NAMALWA (cell line): ENCODE data around the gene NHLH1.
A peak's percentile ranks its signal among the peaks of the same experiment; 100 is the strongest.

Experiments
- DNase-seq: peaks from one replicate; pipeline ENCODE4 v3.0.0-alpha.2; 2015; ENCODE audit warnings: low spot score

The NHLH1 gene

DNA sequence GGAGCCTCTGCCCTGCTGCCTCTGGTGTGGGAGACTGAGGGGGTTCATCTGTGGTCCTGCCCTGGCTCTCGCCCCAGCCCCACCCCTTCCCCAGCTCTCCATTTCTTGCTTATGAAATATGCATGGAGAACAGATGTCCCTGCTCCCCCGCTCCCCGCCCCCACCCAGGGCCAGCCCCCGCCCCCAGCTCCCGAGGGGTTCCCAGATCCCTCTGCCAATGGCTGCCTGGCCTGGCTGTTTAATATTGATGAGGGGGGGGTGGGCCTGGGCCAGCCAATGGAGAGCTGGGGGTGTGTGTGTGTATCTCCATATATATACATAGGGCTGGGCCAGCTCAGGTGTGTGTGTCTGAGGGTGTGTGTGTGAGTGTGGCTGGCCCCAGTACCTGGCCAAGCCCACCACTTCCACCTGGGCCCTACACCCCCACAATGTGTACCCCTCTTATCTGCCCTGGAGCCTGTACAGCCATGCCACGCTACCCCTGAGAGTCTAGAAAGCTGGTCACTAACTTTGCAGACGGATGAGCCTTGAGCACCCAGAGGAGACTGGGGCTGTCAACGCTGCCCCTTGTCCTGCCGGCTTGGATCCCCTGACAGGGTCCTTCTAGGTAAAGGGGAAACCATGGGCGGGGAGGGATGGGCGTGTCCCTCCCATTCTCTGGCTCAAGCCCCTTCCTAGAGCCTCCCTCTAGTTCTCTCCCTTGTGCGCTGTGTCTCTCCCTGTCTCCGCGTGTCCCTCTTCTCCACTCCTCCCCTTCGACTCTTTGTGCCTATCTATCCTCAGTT is at the start of gene NHLH1:
Gene NHLH1 (plus strand): TSS at position 341 of the 785 bp plus-strand sequence. CDS start 3,661 bp downstream, outside the sequence.
- peak; percentile 68 for DNase-seq

DNA sequence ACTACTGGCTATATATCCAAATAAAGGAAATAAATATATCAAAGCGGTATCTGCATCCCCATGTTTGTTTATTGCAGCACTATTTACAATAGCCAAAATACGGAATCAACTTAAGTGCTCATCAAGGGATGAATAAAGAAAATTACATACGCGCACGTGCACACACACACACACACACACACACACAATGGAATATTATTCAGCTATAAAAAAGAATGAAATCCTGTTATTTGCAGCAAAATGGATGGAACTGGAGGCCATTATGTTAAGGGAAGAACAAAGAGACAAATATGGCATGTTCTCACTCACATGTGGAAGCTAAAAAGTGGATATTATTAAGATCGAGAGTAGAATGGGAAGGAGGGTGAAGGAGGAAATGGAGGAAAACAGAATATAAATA is 44.0 kb upstream of the NHLH1 start:
- DNase-seq: no peak

DNA sequence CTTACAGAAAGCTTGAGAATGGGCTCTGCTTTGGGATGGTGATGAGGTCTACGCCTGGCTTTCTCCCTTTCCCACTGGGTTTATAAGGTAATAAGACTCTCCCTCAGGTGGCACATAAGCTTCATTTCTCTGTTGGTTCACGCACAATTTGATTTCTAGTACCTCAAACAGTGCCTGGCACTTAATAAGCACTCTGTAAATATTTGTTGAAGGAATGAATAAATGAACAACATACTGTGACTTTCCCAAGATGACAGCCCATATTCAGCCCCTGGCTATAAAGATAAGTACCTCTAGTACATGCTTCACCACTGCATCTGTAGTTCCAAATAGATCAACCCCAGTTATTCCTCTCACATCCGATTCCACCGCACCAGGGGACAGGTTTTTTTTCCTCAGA is 41.6 kb upstream of the NHLH1 start:
- no peak for DNase-seq

DNA sequence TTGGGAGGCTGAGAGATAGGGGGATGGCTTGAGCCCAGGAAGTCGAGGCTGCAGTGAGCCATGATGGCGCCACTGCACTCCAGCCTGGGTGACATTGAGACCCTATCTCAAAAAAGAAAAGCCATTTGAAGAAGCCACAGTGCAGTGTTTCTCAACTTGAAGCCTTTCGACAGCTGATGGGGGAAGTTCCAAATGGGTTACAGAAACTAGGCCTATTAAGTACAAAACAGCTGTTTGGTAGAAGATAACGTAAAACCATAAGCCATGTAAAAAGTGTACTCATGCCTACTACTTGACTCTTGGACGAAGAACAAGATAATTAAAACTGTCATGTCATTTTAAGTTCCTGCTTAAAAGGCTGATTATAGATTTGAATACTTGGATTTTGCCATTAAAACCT is 40.5 kb upstream of the NHLH1 start:
- no peak for DNase-seq

DNA sequence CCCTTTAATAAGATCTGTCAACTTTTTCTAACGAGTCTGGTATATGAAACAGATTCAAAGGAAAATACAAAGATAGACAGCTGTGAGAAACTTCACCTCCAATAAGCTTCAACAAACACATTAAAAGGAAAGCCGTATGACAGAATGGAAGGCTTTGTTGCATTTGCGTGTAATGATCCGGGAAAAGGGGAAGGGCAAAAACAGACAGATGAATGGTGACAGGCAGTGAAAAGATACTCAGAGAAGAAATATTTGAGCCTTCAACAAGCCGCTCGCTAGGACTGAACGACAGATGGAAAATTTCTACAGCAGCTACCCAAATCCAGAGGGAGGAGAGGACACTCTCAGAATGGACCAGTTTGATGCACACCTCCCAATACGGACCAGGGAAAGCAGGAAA is 38.7 kb upstream of the NHLH1 start:
- DNase-seq: no peak

DNA sequence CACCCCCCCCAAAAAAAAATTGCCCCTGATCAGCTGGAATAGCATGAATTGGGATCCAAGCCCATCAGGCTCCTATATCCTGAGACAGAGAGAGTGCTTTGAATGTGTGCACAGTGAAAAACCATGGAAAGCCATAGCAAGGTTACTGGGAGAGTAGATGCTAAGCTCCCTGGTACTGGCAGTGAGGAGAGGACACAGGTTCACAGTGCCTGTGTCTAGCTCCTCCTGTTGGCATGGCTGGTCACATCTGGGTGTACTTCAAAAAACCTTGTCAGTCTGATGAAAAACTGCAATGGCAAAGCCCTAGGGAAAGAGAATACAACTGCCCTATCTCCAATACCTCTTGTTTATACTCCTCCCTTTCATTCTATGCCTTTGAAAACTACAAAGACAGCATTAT is 36.8 kb upstream of the NHLH1 start:
- DNase-seq: no peak

DNA sequence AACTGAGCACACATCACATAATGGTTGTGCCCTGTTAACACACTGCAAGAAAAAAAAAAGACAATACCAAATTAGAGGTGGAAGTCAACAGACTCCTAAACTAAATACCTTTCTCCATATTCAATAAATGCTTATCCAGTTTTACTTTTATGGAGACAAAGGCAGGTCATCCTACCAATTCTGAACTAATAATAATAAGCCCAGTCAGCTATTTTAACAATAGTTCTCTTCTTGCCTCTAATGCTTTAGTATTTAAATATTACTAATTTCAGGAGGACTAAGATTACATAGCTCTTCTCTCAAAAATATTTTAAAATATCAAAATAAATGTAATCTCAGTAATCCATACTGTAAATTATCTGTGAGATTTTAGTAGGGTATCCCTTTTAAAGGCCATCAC is 34.4 kb upstream of the NHLH1 start:
- DNase-seq: no peak

DNA sequence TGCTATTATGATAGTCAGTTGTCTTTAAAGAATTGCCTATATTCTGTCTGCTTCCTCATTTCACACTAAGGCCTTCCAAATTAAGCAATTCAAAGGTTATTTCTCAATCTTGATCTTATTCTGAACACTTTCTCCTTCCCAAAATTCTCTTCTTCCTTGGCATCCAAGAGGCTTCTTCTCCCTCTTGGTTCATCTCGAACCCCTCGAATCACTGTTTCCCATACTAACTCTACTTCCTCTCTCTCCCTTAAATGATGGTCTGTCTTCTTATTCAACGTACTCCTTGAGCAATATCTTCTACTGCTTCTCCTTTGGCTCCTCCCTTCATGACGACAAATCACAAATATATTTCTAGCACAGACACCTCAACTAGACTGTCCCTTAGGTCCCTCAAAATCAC is 28.3 kb upstream of the NHLH1 start:
- DNase-seq: no peak

DNA sequence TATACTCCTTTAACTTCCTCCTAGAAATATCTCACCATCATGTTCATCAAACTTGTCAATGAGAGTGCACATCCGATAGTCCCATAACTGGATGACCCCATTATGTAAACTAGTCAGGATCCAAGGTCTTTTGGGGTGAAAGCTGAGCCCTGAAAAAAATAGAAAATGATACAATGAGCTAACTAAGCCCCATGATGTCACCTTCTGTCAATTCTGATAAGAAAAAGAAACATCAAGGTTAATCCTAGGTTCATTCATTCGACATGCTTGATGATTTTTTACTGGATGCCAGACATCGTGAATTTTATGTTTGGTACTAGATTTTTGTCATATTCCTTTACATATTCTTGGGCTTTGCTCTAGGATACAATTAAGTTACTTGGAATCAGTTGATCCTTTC is 26.7 kb upstream of the NHLH1 start:
- DNase-seq: no peak

DNA sequence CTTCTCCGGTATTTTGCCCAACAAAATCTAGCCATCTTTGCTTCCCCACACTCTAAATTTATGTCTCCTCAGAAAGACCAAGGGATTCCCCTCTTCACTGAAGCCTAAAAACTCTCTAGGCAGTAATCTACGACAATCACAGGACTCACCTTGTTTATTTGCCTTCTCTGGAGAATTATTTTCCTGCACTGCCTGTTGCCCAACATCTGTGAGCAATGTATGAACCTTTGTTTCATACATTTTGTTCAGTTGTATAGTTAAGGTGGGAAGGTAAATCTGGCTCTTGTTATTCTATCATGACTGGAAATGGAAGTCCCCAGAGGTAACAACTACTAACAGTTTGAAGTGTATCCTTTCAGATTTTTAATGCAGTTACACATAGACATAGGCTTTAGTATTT is 26.0 kb upstream of the NHLH1 start:
- DNase-seq: no peak

DNA sequence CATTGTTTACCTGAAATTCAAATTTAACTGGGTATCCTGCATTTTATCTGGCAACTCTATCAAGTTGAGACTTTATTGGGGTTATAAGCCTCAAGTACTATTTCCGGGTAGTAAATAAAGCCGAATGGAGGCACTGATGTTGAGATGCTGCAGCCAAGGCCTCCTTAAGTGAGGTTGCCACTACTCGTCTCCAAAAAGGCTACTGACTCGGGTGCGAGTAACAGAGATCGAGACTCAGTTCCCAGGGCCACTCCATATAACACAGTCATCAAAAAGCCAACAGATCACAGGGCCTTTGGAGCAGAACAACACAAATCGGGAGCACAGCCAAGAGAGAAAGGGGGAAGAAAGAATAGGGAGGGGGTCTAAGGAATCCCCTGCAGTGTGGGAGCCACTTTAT is 24.3 kb upstream of the NHLH1 start:
- DNase-seq: peak; percentile 55

DNA sequence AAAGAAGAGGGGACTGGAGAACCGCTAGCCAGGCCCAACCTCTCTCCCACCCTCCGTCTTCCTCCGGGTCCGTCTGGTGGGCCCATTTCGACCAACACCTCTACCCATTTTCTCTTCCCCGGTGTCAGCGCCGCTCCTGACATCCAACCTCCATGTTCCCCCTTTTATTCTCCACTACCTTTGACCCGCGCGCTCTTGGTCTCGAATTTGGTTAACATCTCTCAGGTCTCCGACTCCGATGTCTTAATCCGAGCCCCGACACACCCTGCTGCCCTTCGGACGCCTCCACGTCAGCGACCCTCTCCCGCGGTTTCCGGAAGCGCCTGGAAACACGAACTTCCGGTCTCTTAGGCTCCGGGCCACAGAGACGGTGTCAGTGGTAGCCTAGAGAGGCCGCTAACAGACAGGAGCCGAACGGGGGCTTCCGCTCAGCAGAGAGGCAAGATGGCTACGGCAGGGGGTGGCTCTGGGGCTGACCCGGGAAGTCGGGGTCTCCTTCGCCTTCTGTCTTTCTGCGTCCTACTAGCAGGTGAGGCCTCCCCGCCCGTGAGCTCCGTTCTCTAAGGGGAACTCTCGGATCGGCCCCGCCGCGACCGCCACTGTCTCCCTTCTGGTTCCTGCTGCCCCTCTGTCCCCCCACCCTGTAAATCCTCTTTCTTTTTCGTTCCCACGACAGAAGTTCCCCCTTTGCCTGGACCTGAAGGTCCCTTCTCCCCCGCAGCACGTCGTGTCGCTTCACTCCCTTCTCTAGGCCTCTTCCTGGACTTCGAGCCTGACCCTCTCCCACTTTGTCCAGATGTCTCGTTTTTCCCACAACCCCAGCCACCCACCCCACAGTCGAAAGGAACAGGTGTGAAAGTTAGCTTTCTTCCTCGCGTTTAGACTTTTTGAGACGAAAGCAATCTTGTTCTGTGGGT is 23.7 kb upstream of the NHLH1 start, which contains the start of the genes COPA and NCSTN:
Gene COPA (minus strand): TSS at position 298 of the 917 bp plus-strand sequence. CDS start 80 bp downstream, at position 218.
Gene NCSTN (plus strand): TSS at position 431 of the 917 bp plus-strand sequence. CDS start 14 bp downstream, at position 445.
- DNase-seq: peak; percentile 99

DNA sequence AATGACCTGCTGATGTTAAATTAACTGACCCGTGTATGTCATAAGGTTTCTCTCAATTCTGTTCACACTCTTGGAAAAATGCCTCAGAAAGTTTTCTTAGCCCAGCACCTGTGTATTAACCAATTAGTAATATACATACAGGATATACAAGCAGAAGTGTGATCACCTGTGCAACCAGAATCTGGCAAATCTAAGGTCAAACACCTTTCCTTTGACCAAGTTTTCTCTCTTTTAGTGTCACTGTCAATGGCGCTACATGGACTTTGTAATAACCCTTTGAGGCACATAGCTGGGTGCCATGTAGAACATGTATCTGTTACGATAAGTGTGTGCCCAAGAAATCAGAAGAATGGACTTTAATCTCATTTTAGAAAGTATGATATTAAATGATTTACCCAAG is 22.6 kb upstream of the NHLH1 start:
- no peak for DNase-seq

DNA sequence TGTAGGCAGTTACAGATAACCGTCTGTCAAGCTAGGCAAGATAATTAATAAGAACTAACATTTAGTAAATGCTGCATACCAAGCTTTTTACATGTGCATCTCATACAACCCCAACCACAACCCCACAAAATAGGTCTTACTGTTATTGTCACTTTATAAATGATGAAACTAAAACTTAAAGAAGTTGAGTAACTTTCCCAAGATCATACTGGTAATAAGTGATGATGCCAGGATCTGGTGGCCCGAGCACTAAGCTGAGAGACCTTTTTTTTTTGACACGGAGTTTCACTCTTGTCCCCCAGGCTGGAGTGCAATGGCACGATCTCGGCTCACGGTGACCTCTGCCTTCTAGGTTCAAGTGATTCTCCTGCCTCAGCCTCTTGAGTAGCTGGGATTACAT is 21.9 kb upstream of the NHLH1 start:
- DNase-seq: no peak

DNA sequence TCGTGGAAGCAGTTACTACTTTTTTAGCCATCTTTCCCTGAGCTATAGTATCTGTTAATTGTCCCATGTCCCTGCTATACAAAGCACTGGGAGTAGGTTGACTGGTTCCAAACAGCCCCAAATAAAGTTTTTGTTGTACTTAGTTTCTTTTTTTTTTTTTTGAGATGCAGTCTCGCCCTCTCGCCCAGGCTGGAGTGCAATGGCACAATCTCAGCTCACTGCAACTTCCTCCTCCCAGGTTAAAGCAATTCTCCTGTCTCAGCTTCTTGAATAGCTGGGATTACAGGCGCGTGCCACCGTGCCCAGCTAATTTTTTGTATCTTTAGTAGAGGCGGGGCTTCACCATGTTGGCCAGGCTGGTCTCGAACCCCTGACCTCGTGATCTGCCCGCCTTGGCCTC is 20.4 kb upstream of the NHLH1 start:
- DNase-seq: no peak

DNA sequence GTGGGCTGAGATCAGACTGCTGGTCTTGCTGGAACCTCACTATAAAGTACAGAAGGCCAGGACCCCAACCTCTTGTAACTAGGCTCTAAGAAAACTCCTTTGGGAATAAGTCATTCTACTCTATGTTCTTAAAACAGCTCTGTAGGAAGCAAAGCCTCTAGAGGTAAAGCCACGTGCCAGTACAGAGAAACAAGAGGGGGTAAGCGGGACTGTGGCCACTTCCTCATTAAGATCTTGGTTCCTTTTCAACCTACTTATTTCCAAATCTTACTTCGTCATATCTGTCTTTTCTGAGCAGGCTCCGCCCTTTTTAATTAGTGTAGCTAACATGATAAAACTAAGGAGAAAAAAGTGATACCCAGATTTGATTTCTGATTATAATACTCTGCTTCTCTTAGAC is 19.9 kb upstream of the NHLH1 start:
- peak; percentile 43 for DNase-seq

DNA sequence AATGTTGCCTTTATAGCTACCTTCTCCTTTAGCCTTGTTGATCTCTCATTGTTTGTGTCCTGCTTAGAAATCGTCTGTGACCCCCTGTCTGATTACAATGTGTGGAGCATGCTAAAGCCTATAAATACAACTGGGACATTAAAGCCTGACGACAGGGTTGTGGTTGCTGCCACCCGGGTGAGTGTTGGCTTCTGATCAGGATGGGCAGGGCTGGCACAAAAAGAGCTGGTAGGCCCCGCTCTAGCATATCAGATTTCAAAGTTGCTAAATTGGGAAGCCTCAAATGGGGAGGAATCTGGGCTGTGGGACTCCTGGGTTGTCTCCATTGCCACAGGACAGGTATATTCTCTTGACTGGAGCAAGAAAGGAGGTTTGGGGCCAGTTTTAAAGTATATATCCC is 15.2 kb upstream of the NHLH1 start:
- DNase-seq: no peak

DNA sequence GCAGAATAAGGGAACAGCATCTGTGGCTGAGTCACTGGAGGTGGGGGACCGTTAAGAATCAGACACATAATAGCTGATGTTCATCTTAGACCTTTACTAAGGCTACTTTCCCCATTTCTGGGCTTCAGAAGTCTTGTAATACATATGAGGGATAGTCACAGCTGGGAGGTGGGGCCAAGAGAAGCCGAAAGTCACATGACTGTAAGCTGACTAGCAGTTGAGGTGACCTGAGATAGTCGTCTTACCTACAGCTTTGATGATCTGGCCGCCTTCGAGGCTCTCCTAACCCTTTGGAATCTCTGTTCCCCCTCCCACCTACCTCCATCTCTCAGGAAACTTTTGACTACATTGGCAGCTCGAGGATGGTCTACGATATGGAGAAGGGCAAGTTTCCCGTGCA is 14.3 kb upstream of the NHLH1 start:
- DNase-seq: no peak

DNA sequence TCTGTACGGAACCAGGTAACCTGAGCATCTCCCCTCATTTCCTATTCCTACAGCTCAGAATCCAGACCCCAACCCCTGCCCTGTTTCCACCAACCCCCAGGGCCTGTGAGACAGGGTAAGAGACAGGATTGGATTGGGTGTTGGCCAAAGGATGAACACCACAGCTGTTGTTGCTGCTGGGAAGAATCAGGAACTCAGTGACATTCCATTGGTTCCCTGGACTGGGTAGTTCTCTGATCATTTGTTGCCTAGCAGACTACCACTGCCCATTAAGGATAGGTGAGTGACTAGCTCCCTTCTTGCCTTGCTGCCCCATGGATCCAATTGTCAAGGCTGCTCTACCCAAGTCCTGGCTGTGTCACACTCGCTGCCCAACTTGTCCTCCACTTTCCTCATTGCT is 13.6 kb upstream of the NHLH1 start:
- DNase-seq: no peak

DNA sequence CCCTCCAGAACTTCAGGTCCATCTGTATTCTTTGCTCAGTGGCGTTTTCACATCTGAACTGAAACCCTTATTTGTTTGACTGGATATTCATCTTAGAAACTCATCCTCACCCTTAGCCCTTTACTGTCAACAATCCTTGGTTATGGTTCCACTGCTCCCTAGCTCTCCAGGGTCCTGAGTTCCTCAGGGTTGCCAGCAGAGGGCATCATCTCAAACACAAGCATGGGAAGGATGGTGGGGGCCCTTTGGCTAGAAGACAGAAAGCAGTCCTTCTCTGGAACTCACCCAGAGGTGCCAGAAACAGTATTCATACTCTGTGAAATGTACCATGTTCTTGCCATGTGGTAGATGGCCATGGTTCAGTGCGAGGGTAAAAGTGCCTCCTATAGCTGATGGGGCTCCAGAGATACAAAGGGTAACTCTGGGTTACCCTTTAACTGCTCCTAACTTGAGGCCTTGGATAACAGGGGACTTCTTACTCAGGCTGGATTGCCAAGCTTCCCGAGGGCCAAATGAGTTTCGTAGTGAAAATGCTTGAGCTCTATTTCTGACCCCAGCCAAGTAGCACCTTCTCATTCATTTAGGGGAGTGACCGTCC is 12.4 kb upstream of the NHLH1 start:
- DNase-seq: peak; percentile 65

DNA sequence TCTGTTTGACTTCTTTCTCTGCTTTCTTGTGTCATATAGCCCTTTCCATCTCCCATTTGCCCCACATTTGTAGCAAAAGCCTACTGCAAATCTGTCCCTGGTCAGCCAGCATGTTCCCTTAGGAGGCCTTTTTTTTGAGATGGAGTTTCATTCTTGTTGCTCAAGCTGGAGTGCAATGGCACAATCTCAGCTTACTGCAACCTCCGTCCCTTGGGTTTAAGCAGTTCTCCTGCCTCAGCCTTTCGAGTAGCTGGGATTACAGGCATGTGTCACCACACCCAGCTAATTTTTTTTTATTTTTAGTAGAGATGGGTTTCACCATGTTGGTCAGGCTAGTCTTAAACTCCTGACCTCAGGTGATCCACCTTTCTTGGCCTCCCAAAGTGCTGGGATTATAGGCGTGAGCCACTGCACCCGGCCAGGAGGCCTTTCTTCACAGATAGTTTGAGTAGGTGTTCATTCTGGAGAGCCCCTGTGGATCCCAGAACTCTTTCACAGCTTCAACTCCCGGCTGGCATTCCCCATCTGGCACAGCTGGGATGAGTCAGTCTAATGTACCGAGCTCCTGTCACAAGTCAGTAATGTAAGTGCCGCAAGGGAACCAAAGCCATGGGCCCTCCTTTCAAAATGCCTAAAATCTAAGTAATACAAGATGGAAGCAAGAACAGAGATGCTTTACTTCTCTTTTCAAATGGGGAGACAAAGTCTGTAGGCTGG is 9.4 kb upstream of the NHLH1 start:
- DNase-seq: no peak

DNA sequence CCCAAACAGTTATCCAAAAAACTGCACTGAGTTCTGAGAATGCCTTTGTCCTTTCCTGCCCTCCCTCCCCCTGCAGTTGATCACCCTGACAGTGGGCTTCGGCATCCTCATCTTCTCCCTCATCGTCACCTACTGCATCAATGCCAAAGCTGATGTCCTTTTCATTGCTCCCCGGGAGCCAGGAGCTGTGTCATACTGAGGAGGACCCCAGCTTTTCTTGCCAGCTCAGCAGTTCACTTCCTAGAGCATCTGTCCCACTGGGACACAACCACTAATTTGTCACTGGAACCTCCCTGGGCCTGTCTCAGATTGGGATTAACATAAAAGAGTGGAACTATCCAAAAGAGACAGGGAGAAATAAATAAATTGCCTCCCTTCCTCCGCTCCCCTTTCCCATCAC is 8.8 kb upstream of the NHLH1 start:
- DNase-seq: no peak
